H9 (cell line): Measurements from ENCODE around the gene TGDS. TPM values are rescaled to one million over a fixed set of nuclear protein-coding genes. Genes with fewer than 3 reads are reported as not detected.
"Not testable (repeated sequence)": the region's sequence is repeated elsewhere in the genome, so short reads cannot be mapped to it uniquely, and the experiment has no call there.

Experiments
- DNase-seq: peaks from one replicate; pipeline ENCODE4 v3.0.0-alpha.2; 2017
- H2AFZ ChIP-seq: one replicate; pipeline ENCODE4 v1.6.1; 2013; ENCODE audit warnings: mild to moderate bottlenecking, low read length, control low read depth, moderate library complexity
- H2AK5ac ChIP-seq: 2 replicates; pipeline ENCODE4 v1.6.1; 2013; ENCODE audit warnings: low read length, control low read depth, mixed read lengths; ENCODE audit not compliant: insufficient read length
- H2BK120ac ChIP-seq: one replicate; pipeline ENCODE4 v1.6.1; 2013; ENCODE audit warnings: low read depth, mild to moderate bottlenecking, low read length, control low read depth, inconsistent platforms; ENCODE audit not compliant: poor library complexity, severe bottlenecking
- H2BK12ac ChIP-seq: 2 replicates; pipeline ENCODE4 v1.6.1; 2013; ENCODE audit warnings: low read length, control low read depth, mixed read lengths, low read depth; ENCODE audit not compliant: insufficient read length
- H2BK15ac ChIP-seq: 2 replicates; pipeline ENCODE4 v1.6.1; 2013; ENCODE audit warnings: low read depth, low read length, control low read depth
- H2BK20ac ChIP-seq: one replicate; pipeline ENCODE4 v1.6.1; 2013; ENCODE audit warnings: low read depth, mild to moderate bottlenecking, low read length, control low read depth, inconsistent platforms; ENCODE audit not compliant: poor library complexity, severe bottlenecking
- H2BK5ac ChIP-seq: 2 replicates; pipeline ENCODE4 v1.6.1; 2013; ENCODE audit warnings: low read length, control low read depth, mixed read lengths; ENCODE audit not compliant: insufficient read length
- H3K14ac ChIP-seq: 2 replicates; pipeline ENCODE4 v1.6.1; 2013; ENCODE audit warnings: low read length, control low read depth; ENCODE audit not compliant: insufficient read depth
- H3K18ac ChIP-seq: 2 replicates; pipeline ENCODE4 v1.6.1; 2013; ENCODE audit warnings: low read depth, mild to moderate bottlenecking, mixed read lengths, low read length, control low read depth; ENCODE audit not compliant: insufficient read length
- H3K23ac ChIP-seq: 2 replicates; pipeline ENCODE4 v1.6.1; 2013; ENCODE audit warnings: low read length, control low read depth, mixed read lengths, low read depth; ENCODE audit not compliant: insufficient read length
- H3K23me2 ChIP-seq: 2 replicates; pipeline ENCODE4 v1.6.1; 2013; ENCODE audit warnings: low read depth, mild to moderate bottlenecking, mixed read lengths, low read length, control low read depth; ENCODE audit not compliant: insufficient read length, poor library complexity, severe bottlenecking
- H3K27ac ChIP-seq: 2 replicates; pipeline ENCODE4 v1.5.1; 2013; ENCODE audit warnings: low read length, control low read depth, mixed read lengths, low read depth; ENCODE audit not compliant: insufficient read length
- H3K27me3 ChIP-seq: 2 replicates; pipeline ENCODE4 v1.6.1; 2013; ENCODE audit warnings: low read length, control low read depth, inconsistent platforms; ENCODE audit not compliant: insufficient read depth
- H3K4ac ChIP-seq: 2 replicates; pipeline ENCODE4 v1.6.1; 2013; ENCODE audit warnings: low read depth, mild to moderate bottlenecking, control low read depth, inconsistent platforms, low read length, moderate library complexity
- H3K4me1 ChIP-seq: 2 replicates; pipeline ENCODE4 v1.6.1; 2013; ENCODE audit warnings: low read length, control low read depth, inconsistent platforms; ENCODE audit not compliant: insufficient read depth
- H3K4me2 ChIP-seq: 2 replicates; pipeline ENCODE4 v1.6.1; 2013; ENCODE audit warnings: low read length, control low read depth, mixed read lengths; ENCODE audit not compliant: insufficient read length, insufficient read depth
- H3K56ac ChIP-seq: 2 replicates; pipeline ENCODE4 v1.6.1; 2013; ENCODE audit warnings: low read depth, mild to moderate bottlenecking, mixed read lengths, low read length, control low read depth; ENCODE audit not compliant: insufficient read length
- H3K79me1 ChIP-seq: 2 replicates; pipeline ENCODE4 v1.6.1; 2013; ENCODE audit warnings: low read depth, mild to moderate bottlenecking, moderate library complexity, low read length, control low read depth, inconsistent platforms; ENCODE audit not compliant: insufficient read depth, poor library complexity, severe bottlenecking
- H3K79me2 ChIP-seq: 2 replicates; pipeline ENCODE4 v1.6.1; 2013; ENCODE audit warnings: low read length, control low read depth, inconsistent platforms; ENCODE audit not compliant: insufficient read depth
- H3K9ac ChIP-seq: 2 replicates; pipeline ENCODE4 v1.6.1; 2013; ENCODE audit warnings: low read length, control low read depth, mixed read lengths; ENCODE audit not compliant: insufficient read length; ENCODE audit errors: extremely low read depth
- H3K9me3 ChIP-seq: one replicate; pipeline ENCODE4 v1.6.1; 2013; ENCODE audit warnings: low read depth, low read length, inconsistent platforms; ENCODE audit not compliant: control insufficient read depth
- H3T11ph ChIP-seq: one replicate; pipeline ENCODE4 v1.6.1; 2013; ENCODE audit warnings: mild to moderate bottlenecking, low read length, control low read depth, inconsistent platforms
- H4K20me1 ChIP-seq: one replicate; pipeline ENCODE4 v1.6.1; 2013; ENCODE audit not compliant: control insufficient read depth, insufficient read length, insufficient read depth
- H4K5ac ChIP-seq: 2 replicates; pipeline ENCODE4 v1.6.1; 2013; ENCODE audit warnings: low read depth, mild to moderate bottlenecking, mixed read lengths, low read length, control low read depth; ENCODE audit not compliant: insufficient read length
- H4K8ac ChIP-seq: replicated peaks from 2 replicates; pipeline ENCODE4 v1.6.1; 2013; ENCODE audit warnings: low read length, control low read depth, mixed read lengths, low read depth; ENCODE audit not compliant: insufficient read length
- H4K91ac ChIP-seq: 2 replicates; pipeline ENCODE4 v1.6.1; 2013; ENCODE audit warnings: low read depth, mild to moderate bottlenecking, moderate library complexity, mixed read lengths, low read length, control low read depth; ENCODE audit not compliant: insufficient read length
- H3K27ac Mint-ChIP-seq, 3 experiments: 2 replicates in 2 of 3; 3 replicates in 1 of 3; pipeline ENCODE4 v1.8.0; 2020 to 2021; ENCODE audit warnings: mixed read lengths in 3 of 3, mild to moderate bottlenecking in 1 of 3, moderate library complexity in 1 of 3
- H3K27me3 Mint-ChIP-seq: 2 replicates; pipeline ENCODE4 v1.8.0; 2021; ENCODE audit warnings: low read depth, mild to moderate bottlenecking, moderate library complexity, mixed read lengths
- H3K36me3 Mint-ChIP-seq, 3 experiments: 2 replicates in 2 of 3; 3 replicates in 1 of 3; pipeline ENCODE4 v1.8.0; 2020 to 2021; ENCODE audit warnings: low read depth in 3 of 3, mixed read lengths in 3 of 3; ENCODE audit not compliant: insufficient read depth in 1 of 3
- H3K4me1 Mint-ChIP-seq, 2 experiments: 2 replicates each; pipeline ENCODE4 v1.8.0; 2020; ENCODE audit warnings: mixed read lengths in 2 of 2
- H3K4me3 Mint-ChIP-seq, 2 experiments: 2 replicates in 1 of 2; 3 replicates in 1 of 2; pipeline ENCODE4 v1.8.0; 2020 to 2021; ENCODE audit warnings: mild to moderate bottlenecking in 2 of 2, mixed read lengths in 2 of 2, moderate library complexity in 1 of 2
- H3K9me3 Mint-ChIP-seq, 2 experiments: 2 replicates in 1 of 2; 3 replicates in 1 of 2; pipeline ENCODE4 v1.8.0; 2020; ENCODE audit warnings: mild to moderate bottlenecking in 2 of 2, mixed read lengths in 2 of 2, moderate library complexity in 1 of 2
- CTCF ChIP-seq: fragments of 200-600 bp; sonication (generic); conservative IDR thresholded peaks from 3 replicates; pipeline ENCODE4 v1.8.0; 2021; ENCODE audit warnings: antibody characterized with exemption, mild to moderate bottlenecking
- WGBS: extraction: QIAGEN DNeasy Blood & Tissue Kit; methylation state at CpG from one replicate; pipeline ENCODE4 v1.1.7; 2013; ENCODE audit warnings: missing lambda C conversion rate, low lambda C conversion rate, mixed read lengths; ENCODE audit not compliant: insufficient read length; ENCODE audit errors: extremely low coverage; 5-methylcytosine and 5-hydroxymethylcytosine counted together
- total RNA-seq: library from RNA; stranded (reverse); gene quantifications from 2 replicates; pipeline ENCODE4 v1.2.1, GENCODE V29; 2021

Gene TGDS
- total RNA-seq, 1 experiment from 2014 or later, result 13.9 TPM

GRCh38 chr13:94534166-94534565 is 61.8 kb downstream of the TGDS start:
- no peak overlapping the region for H2BK15ac ChIP-seq
- no peak for TF ChIP-seq CTCF
- H2AK5ac ChIP-seq, result no peak overlapping the region
- no peak overlapping the region for H3K14ac ChIP-seq
- no peaks in the 10 kb centered on the region for H3K27me3 ChIP-seq
- no peaks in the 10 kb centered on the region for H3K9me3 ChIP-seq
- no peak overlapping the region for H3K4ac ChIP-seq
- no peak overlapping the region for H2BK20ac ChIP-seq
- no peaks in the 10 kb centered on the region for H3K79me2 ChIP-seq
- no peak overlapping the region for H2BK120ac ChIP-seq
- H3K79me1 ChIP-seq, result no peaks in the 10 kb centered on the region
- H3K4me1 ChIP-seq, result no peaks in the 10 kb centered on the region; the same call in 1 of the 2 replicates
- H3K27ac ChIP-seq, result no peak overlapping the region
- H2AFZ ChIP-seq, result no peak overlapping the region
- no peak overlapping the region for H3K56ac ChIP-seq
- no peak overlapping the region for H2BK12ac ChIP-seq
- H3K4me2 ChIP-seq, result no peak overlapping the region
- Mint-ChIP-seq H3K36me3 (no peaks in the 10 kb centered on the region; a peak in 2 of 7 replicates), H3K4me1 (peaks cover 11 to 13% of the 10 kb centered on the region in 2 experiments), H3K27me3 (peaks cover 2% of the 10 kb centered on the region), H3K9me3 (peaks cover 0 to 4% of the 10 kb centered on the region in 2 experiments; a peak in 2 of 5 replicates), H3K27ac (no peak overlapping the region), H3K4me3 (no peak overlapping the region)
- no peak overlapping the region for H3K18ac ChIP-seq
- H4K8ac ChIP-seq, result no peak overlapping the region
- no peak overlapping the region for H3K9ac ChIP-seq
- no peak overlapping the region for H4K5ac ChIP-seq
- no peak overlapping the region for H3K23ac ChIP-seq
- no peak overlapping the region for H2BK5ac ChIP-seq
- H4K20me1 ChIP-seq, result no peaks in the 10 kb centered on the region
- WGBS, result no CpG with 5 or more reads among the region's 1 CpG
- no peak overlapping the region for H3T11ph ChIP-seq
- DNase-seq, result no peak
- H3K23me2 ChIP-seq, result no peaks in the 10 kb centered on the region
- no peak overlapping the region for H4K91ac ChIP-seq

GRCh38 chr13:94532278-94532677 is 63.7 kb downstream of the TGDS start:
- H2BK120ac ChIP-seq, H4K20me1 ChIP-seq, H3K4me3 Mint-ChIP-seq, H3K79me2 ChIP-seq, H3K36me3 Mint-ChIP-seq, H3K23me2 ChIP-seq, H3K9me3 ChIP-seq, H2BK20ac ChIP-seq, H3K27me3 ChIP-seq, H2AFZ ChIP-seq, H3K27me3 Mint-ChIP-seq, H3K56ac ChIP-seq, H4K8ac ChIP-seq, H4K5ac ChIP-seq, H2AK5ac ChIP-seq, H2BK12ac ChIP-seq, H3K23ac ChIP-seq, H3K14ac ChIP-seq, H3T11ph ChIP-seq, H3K9me3 Mint-ChIP-seq, H3K27ac ChIP-seq, H3K79me1 ChIP-seq, H3K4ac ChIP-seq, DNase-seq, H2BK5ac ChIP-seq, H4K91ac ChIP-seq, H3K27ac Mint-ChIP-seq, H3K9ac ChIP-seq, H3K18ac ChIP-seq, H3K4me2 ChIP-seq, H3K4me1 ChIP-seq, H2BK15ac ChIP-seq: not testable (repeated sequence)
- peaks cover 10 to 11% of the 10 kb centered on the region in 2 experiments for H3K4me1 Mint-ChIP-seq
- no CpG with 5 or more reads among the region's 2 CpGs for WGBS
